NCI-H524 (cell line): ENCODE measurements around the gene TUT7.
"Not testable (repeated sequence)": the region's sequence is repeated elsewhere in the genome, so short reads cannot be mapped to it uniquely, and the experiment has no call there.

ENCODE experiments used
- DNase-seq, 2 experiments: peaks; one replicate each; lab custom pipeline; 2025; lab: John Stamatoyannopoulos, UW

Gene TUT7

DNA sequence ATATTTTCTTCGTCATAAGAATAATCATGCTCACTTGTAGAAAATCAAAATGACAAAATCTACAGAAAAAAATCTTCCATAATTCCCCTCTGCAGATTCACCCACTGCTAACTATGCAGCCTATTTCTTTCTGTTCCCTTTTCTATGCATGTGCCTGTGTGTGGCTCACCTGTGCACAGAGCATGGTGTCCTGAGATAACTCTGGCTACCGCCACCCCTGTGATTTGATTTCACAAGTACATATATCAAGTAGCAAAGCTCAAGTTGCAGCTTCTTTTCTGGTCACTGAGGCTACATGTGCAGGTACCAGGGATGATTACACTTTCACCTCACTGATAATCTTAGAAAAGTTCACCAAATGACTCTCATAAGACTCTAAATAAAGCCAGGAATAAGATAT is 53.5 kb downstream of the TUT7 start:
- no peak for DNase-seq

DNA sequence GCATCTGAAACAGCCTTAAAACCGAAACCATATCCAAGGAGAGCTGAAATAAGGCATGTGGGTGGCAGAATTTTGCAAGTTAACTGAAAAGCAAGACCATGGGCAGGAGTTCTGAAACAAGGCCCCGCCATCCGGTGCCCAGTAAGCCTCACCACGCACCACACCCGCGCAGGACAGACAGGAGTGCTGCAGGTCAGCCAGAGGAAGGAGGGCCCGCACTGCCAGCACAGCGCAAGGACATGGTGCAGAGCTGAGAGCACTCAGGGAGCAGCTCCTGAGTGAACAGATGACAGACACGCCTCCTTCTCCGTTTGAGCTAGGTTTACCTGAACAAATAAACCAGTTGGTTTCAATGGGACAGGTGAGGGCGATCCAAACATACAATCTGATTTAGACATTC is 55.3 kb downstream of the TUT7 start:
- DNase-seq: no peak

DNA sequence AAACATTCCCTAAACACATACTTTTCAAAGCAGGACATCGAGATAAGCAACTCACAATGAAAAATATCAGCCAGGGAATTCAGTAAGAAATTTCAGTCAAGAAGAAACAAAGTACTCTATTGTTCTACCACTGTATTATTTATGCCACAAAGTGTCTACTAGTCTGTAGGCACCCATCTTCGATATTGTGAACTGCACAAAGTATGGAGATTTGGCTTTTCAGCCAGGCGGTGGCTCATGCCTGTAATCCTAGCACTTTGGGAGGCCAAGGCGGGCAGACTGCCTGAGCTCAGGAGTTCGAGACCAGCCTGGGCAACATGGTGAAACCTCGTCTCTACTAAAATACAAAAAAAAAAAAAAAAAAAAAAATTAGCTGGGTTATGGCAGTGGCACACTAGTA is 63.9 kb downstream of the TUT7 start:
- DNase-seq: not testable (repeated sequence)

DNA sequence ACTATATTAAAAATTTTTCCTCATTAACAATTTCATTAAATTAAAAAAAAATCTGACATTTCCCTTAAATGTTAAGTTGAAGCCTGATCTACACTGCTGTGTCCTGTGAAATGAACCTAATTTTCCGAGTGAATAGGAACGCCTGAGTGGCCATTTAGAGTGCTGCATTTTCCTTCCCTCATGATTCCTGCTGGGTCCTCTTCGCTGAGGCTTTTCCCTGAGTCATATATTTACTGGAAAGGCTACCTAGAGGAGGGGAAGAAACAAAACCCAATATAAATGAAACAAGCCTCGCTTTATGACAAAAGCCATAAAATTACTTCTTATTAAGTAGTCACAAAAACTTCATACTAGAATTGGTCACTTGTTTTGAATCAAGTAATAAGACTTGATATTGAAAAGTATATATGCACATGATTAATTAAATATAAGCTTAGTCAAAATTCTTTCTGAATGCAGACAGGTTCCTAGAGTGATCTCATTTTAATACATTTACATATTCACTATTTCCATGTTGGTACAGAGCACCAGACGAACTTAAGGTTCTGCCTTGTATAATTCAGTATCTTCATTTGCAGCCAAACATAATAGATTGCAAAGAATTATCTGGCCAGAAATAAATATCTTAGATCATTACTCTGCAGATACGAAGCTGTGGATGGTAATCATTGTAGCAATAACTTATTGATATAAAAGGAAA is 65.6 kb downstream of the TUT7 start:
- no peak for DNase-seq

DNA sequence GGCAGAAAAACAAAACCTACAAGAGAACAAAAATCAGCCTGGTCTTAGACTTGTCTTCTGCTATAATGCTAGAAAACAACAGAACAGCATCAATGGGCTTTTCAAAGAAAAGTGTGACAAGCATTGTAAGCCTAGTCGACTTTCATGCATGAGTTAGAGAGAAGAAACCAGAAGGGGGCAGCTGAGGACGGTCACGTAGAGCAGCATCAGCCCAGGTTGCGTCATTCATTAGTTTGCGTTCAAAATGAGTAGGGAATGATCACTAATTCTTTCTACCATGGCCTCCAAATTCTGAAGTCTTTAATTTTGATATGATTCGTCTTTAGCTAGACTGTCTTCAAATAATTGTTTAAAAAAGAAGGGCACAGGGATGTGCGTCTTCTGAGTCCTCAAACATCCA is 67.2 kb downstream of the TUT7 start:
- DNase-seq: peak; percentile 15 to 45

DNA sequence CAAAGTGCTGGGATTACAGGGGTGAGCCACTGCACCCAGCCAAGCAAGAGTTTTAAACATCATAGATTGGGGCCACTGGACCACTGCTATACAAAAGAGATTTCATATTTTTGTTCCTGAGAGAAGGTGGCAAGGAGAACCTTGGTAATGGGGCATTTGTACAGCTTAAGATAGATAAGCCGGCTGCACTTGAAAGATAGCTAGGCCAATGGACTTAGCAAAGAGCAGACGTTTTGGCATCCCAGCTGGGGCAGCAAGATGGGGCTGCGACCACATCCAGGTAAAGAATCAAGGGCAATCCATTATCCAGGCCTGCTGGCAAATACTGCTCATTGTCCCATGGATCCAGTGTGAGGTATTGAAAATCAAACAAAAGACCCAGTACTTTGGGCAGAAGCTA is 67.9 kb downstream of the TUT7 start:
- peak in 1 of 2 experiments; percentile 3 for DNase-seq

DNA sequence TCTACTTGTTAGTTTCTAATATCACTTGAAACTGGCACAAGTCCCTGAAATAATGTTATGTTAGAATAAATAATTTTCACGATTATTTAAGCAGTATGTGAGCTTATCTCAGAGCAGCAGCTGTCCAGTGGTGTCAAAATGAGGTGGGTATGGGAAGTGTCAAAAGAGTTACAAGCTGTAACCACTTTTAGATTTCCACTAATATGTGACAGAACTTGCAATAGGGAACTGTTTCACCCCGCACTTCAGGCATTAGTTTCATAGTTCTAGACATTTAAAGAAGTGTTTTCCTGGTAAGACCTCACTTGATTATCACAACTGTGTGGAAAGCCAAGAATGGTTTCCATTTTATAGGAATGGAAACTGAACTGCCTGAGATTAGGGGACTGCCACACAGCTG is 68.9 kb downstream of the TUT7 start:
- no peak for DNase-seq

DNA sequence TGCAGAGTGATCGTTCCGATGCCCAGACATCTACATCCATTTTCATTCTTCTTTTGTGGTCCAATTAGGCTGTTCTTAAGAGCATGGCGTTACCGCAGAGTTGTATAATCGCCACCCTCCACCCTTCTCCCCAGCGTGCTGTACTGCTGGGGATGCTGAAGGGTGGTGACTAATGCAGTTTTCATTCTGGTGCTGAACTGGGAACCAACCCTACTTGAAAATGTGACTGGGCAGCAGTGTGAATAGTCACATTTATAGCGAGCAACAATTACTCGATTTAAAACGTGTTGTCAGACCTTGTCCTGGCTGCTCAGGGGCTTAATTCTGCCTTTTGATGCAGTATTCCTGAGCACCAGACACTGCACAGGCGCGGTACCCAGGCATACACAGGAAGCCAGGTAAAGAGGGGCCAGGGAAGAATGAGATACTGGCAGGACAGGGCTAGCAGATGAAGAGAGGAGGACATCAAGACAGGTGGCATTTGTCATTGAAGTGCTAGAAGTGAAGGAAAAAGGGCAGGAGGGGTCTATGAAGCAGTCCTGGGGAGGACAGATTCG is 71.2 kb downstream of the TUT7 start:
- DNase-seq: no peak

DNA sequence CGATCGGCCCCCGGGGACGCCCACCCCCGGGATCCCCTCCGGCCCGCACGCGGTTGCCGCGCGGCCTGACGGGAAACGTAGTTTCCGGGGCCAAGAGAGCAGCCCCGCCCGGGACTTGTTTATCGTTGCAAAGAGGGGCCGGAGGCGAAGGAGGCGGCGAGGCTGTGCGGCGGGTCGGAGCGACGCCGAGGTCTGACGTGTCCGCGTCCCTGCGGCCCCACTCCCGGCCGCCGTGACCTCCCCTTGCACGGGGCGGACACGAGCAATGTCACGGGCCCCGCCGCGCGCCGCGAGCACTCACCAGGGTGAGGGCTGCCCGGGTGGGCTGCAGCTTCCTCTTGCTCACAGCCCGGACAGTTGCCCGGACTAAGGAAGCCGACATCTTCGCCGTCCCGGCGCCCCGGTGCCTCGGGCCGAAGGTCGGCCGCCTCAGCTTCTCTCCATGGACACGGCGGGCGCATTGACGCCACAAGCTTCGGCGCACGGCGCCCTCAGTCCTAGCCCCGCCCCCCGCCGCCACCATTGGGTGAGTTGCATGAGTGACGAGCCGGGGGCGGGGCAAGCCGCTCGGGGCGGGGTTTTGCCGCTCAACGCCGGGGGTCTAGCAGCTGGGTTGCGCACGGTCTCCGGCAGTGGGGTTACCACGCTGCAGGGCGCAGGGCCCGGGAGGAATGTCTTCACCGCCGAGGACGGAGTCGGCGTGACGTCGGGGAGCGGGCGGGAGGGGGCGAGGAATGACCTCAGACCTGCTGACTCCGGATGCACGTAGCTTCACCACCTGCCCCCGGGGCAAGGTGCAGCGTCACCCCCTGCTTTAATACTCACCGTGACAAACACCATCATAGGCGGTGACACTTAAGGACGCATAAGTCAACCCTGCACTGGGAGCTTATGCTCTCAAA is 71.9 kb downstream of the TUT7 start, which contains the start of gene ISCA1:
Gene ISCA1 (minus strand): TSS at position 462 of the 902 bp plus-strand sequence. CDS start 80 bp downstream, at position 382.
- peak; percentile 74 to 81 for DNase-seq

DNA sequence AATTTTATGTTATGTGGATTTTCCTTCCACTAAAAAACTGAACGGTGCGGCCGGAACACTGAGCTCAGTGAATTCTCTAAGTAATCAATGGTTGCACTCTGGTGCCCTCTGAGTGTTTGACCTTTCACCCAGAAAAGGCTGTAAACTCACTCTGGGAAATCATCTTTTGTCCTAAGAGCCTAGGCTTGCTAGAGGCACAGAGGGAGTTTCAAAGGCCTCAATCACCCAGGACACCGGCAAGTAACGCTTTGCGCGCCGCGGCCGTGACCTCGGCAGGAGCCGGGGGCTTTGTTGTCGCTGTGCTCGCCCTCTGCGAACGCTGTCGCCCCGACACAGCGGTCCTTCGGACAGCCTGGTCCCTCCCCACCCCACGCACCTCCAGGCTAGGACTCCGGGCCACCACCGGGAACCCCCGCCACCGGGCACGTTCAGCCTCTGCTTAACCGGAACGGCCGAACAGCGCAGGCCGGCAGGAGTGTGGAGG is 72.6 kb downstream of the TUT7 start:
- DNase-seq: peak in 1 of 2 experiments; percentile 23

DNA sequence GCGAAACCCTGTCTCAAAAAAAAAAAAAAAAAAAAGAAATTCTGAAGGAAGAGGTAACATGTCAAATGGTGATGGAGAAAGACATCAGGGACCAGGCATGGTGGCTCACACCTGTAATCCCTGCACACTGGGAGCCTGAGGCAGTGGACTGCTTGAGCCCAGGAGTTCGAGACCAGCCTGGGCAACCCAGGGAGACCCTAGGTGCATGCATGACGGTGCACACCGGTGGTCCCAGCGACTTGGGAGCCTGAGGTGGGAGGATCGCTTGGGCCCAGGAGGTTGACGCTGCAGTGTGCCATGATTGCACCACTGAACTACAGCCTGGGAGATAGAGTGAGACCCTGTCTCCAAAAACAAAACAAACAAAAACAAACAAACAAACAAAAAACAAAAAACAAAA is 73.6 kb downstream of the TUT7 start:
- DNase-seq: no peak

DNA sequence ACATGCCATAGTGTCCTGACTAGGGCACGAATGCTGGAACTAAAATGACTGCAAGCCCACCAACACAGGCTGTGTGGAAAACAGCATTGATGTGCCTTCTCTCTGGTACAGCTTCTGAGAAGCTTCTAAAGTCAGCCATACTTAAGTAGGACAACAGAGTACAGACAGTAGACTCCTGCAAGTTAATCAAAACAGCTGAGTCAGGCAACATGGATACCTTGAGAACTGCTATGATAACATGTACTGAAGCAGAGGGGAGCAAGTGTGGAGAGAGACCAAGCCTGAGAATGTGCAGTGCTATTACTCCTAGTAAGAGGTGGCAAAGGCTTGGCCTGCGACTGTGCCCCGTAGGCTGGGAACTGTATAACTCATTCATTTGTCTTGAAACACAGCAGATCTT is 74.4 kb downstream of the TUT7 start:
- no peak for DNase-seq

DNA sequence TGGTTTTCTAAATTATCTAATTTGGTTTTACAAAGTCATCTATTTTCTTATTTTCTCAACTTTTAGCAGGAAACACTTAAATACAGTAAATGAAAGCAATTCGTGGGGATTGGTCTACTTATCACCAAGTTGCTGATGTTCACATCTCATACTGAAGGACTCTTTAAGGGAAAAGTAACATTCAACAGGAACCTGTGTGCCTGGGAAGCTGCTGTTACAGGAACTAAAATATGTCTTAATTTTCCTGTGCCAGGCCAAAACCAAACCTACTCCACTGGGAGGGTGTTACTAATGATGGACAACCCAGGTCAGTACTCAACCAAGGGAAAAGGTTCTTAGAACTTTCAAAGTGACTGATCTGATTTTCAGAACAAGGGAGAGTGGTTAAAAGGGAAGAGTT is 77.1 kb downstream of the TUT7 start:
- no peak for DNase-seq

DNA sequence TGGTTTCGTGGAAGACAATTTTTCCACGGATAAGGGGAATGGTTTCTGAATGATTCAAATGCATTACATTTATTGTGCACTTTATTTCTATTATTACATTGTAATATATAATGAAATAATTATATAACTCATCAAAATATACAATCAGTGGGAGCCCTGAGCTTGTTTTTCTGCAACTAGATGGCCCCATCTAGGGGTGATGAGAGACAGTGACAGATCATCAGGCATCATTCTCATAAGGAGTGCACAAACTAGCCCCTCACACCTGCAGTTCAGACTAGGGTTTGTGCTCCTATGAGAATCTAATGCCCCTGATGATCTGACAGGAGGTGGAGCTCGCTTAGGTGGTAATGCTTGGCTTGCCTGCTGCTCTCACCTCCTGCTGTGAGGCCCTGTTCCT is 78.2 kb downstream of the TUT7 start:
- no peak for DNase-seq

DNA sequence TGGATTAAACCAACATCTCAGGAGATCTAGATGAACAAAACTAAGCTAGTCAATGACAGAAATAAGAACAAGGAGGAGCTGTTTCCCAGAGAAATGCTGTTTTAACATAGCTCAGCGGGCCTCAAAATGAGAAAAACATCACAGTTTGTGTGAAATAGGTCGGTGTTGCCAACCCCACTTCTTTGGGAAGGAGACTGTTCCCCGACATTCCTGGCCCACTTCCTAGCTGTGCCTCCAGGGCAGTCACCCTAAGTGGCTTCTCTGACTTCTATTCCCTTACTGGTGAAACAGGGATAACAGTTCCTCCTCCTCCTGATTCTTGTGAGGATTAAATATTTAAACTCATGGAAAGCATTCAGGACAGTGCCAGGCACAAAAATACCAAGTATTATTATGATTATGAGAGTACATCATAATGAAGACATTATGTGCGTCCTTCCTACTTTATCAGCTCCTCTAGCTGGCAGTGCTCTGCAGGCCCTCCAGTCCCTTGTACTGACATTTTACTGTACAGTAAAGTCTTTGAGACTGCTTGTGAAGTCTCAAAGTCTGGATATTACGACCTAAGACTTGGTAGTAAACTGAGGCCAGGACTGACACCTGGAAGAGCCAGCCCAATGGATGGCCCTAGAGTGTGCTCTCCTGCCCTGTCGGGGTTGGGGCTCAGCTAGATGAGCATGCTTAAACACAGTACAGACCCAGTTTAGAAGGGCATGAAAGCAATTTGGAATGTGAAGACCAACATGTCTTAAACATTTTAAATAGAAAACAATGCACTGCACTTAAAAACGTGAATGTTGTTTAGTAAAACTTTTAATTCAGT is 79.2 kb downstream of the TUT7 start:
- no peak for DNase-seq

DNA sequence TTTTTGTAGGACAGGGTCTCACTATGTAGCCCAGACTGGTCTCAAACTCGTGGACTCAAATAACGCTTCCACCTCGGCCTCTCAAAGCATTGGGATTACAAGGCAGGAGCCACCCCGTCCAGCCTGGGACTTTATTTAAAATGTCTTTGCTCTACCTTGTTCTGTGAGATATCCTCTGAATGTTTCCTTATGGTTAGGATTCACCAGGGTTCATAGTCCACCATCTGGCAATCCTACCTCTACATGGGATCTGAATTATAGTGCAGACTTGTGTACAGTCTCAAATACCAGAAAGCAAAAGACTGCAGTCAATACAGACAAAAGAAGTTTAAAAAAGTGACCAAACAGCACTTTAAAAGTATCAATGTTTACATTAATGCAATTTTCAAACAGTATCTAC is 82.0 kb downstream of the TUT7 start:
- no peak for DNase-seq

DNA sequence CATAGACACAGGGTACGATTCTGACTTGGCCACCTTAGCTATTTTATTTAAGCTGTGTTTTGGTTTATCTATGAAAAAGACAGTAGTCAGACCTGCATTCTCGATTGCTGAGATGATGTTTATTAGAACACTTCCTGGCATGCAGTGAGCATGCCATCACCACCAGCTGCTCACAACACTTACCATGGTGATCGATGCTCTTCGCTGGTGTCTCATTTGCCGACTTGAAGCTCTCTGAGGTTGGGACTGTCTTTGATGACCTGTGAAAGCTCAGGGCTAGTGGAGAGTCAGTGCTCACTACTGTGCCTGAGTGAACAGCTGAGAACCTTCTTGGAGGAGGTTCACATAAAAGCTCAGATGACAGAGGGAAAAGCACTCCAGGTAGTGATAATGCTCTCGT is 90.3 kb downstream of the TUT7 start:
- DNase-seq: no peak

DNA sequence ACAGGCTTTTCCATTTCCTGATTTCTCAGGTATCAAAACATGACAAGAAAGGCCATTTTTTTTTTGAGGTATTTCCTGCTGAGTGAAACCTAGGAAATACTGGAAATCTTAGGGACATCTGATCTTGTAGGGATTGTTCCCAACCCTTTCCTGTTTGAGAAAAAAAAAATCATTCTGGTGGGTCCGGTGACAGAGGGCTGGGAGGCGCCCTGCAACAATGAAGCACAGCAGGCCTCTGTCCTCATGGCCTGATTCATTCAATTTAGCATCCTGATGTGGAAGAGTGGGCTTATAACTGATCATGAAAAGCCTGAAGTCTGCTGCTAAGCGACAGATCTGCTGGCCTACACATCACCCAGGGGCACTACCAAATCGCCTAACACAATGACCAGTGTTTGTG is 91.7 kb downstream of the TUT7 start:
- no peak for DNase-seq

DNA sequence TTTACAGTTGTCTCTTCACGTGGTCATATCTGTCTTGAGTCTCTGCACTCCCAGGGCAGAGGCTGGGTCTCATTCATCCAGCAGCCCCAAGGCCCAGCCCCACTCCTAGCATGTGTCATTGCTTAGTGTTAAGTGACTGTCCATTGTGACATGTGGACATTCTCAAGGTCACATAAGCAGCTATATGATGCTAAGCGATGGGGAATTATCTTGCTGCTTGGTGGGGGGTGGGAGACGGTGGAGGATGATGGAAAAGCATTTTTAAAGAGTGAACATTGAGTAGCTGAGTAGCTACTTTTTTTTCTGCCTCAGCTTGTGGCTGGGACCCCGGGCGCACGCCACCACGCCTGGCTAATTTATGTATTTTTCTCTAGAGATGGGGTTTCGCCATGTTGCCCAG is 94.7 kb downstream of the TUT7 start, which contains the start of gene C9orf153:
Gene C9orf153 (minus strand): TSS at position 101 of the 400 bp plus-strand sequence. CDS start 30,054 bp downstream, outside the sequence.
- no peak for DNase-seq

DNA sequence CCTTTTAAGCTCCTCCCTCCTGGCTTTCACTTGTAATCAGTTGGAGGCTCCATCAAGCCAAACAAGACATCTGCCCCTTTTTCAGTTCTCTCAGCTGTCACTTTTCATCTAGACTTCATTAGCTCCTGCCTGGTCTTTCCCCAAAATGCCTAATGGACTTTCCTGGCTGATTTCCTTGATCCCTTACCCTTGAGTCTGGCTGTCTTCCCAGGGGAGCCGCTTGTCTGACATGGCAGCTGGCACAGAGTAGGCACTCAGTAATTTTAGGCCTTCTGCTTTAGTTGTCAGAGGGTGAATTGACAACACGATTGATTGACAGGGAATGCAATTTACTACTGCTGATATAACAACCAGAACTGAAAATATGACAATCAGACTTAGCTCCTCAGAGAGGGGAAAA is 96.8 kb downstream of the TUT7 start:
- peak; percentile 73 to 81 for DNase-seq

DNA sequence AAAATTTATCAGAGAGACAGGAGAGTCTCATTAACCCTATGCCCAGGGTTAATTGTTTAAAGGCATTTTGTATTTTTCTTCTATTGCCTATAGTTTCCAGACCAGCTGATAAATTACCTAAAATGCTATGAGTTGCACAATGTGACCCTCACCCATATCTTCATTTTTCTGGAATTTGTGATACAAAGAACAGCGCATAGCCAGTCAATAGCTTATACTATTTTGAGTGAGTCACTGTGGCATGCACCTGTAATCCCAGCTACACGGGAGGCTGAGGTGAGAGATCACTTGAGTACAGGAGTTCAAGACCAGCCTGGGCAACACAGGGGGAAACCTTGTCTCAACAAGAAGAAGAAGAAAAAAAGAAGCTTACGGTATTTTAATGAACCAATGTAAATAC is 97.6 kb downstream of the TUT7 start:
- no peak for DNase-seq

DNA sequence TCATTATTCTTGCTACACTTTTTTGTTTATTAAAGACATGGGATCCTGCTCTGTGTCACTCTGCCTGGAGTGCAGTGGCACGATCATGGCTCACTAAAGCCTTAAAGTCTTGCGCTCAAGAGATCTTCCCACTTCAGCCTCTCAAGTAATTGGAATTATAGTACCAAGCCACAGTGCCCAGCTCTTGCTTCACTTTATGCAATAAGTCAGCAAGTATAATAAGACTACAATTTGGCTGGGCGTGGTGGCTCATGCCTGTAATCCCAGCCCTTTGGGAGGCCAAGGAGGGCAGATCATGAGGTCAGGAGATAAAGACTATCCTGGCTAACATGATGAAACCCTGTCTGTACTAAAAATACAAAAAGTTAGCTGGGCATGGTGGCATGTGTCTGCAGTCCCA is 100.6 kb downstream of the TUT7 start:
- DNase-seq: no peak
